Measurements from ENCODE around the gene ISYNA1. TPM values are rescaled to one million over a fixed set of nuclear protein-coding genes. Genes with fewer than 3 reads are reported as not detected.
A peak's percentile ranks its signal among the peaks of the same experiment; 100 is the strongest.

Gene ISYNA1
- total and polyA plus RNA-seq, 2 of the 8 experiments (the other 6 are each of a cell fraction or from before 2014, with no cell fraction given): 207 to 264 TPM

DNA sequence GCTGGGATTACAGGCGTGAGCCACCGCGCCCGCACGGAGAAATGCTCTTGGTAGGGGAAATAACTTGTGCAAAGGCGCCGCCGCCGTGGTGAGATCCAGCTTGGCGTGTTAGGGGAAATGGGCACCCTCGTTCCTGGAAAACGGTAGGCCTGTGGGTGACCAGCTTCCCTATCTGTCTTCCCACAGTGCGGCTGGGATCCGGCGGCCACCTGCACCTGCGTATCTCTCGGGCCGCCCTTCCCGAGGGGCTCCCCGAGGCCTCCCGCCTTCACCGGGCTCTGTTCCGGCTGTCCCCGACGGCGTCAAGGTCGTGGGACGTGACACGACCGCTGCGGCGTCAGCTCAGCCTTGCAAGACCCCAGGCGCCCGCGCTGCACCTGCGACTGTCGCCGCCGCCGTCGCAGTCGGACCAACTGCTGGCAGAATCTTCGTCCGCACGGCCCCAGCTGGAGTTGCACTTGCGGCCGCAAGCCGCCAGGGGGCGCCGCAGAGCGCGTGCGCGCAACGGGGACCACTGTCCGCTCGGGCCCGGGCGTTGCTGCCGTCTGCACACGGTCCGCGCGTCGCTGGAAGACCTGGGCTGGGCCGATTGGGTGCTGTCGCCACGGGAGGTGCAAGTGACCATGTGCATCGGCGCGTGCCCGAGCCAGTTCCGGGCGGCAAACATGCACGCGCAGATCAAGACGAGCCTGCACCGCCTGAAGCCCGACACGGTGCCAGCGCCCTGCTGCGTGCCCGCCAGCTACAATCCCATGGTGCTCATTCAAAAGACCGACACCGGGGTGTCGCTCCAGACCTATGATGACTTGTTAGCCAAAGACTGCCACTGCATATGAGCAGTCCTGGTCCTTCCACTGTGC is 49.6 kb downstream of the ISYNA1 start (continued):
- TF ChIP-seq TEAD4 (IDR thresholded peaks at IDR 0.05; ENCODE audit: low read depth, low read length) (no peak), RXRA (IDR thresholded peaks at IDR 0.05; ENCODE audit: insufficient read depth, low read depth, low read length) (no peak), SUZ12 (IDR thresholded peaks at IDR 0.05; ENCODE audit: low read length) (no peak), POLR2A (IDR thresholded peaks at IDR 0.05; ENCODE audit: control extremely low read depth in 1 of 2, low read depth in 2 of 2, low read length in 2 of 2) (no peak), EP300 (IDR thresholded peaks at IDR 0.05; ENCODE audit: borderline replicate concordance in 1 of 2, low read depth in 2 of 2, low read length in 2 of 2) (no peak), NANOG (IDR thresholded peaks at IDR 0.05; ENCODE audit: insufficient read depth, low read depth, low read length, poor library complexity, severe bottlenecking) (peak; percentile 25), KDM5A (IDR thresholded peaks at IDR 0.05; ENCODE audit: low read length) (no peak), BRCA1 (IDR thresholded peaks at IDR 0.05; ENCODE audit: low read depth, low read length) (no peak), BACH1 (IDR thresholded peaks at IDR 0.05; ENCODE audit: low read length) (0 out of 2 replicates have a peak, but pooled peaks have one; percentile 10), TAF7 (optimal IDR thresholded peaks at IDR 0.05; ENCODE audit: borderline replicate concordance, low read depth, low read length) (peak; percentile 75), HDAC6 (IDR thresholded peaks at IDR 0.05; ENCODE audit: low read depth, low read length) (no peak), RBBP5 (IDR thresholded peaks at IDR 0.05; ENCODE audit: borderline replicate concordance, low read depth, low read length) (peak; percentile 79; the same call in 1 of the 2 replicates), SIN3A (conservative IDR thresholded peaks at IDR 0.05 in 1 of 2, IDR thresholded peaks at IDR 0.05 in 1 of 2; ENCODE audit: low read depth in 1 of 2, low read length in 2 of 2) (0 out of 4 replicates have a peak, but pooled peaks of 1 of the 2 experiments have one; percentile 56), SAP30 (IDR thresholded peaks at IDR 0.05; ENCODE audit: insufficient read depth, insufficient replicate concordance, low read length) (no peak), MAFK (IDR thresholded peaks at IDR 0.05; ENCODE audit: low read depth, low read length) (no peak), RFX5 (IDR thresholded peaks at IDR 0.05; ENCODE audit: borderline replicate concordance, low read depth, low read length) (no peak), EGR1 (IDR thresholded peaks at IDR 0.05; ENCODE audit: borderline replicate concordance, low read depth, low read length) (0 out of 2 replicates have a peak, but pooled peaks have one; percentile 16), POLR2AphosphoS5 (IDR thresholded peaks at IDR 0.05; ENCODE audit: low read depth, low read length) (no peak)
- TF ChIP-seq, protein P1, sequence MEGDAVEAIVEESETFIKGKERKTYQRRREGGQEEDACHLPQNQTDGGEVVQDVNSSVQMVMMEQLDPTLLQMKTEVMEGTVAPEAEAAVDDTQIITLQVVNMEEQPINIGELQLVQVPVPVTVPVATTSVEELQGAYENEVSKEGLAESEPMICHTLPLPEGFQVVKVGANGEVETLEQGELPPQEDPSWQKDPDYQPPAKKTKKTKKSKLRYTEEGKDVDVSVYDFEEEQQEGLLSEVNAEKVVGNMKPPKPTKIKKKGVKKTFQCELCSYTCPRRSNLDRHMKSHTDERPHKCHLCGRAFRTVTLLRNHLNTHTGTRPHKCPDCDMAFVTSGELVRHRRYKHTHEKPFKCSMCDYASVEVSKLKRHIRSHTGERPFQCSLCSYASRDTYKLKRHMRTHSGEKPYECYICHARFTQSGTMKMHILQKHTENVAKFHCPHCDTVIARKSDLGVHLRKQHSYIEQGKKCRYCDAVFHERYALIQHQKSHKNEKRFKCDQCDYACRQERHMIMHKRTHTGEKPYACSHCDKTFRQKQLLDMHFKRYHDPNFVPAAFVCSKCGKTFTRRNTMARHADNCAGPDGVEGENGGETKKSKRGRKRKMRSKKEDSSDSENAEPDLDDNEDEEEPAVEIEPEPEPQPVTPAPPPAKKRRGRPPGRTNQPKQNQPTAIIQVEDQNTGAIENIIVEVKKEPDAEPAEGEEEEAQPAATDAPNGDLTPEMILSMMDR (IDR thresholded peaks at IDR 0.05; ENCODE audit: control extremely low read depth in 1 of 3, insufficient read depth in 1 of 3, low read depth in 1 of 3, low read length in 3 of 3): peak; percentile 97 to 99 (median 98)
